Peyer's patch (tissue), 4 donors: ENCODE results near the gene PAK6.

ENCODE experiments used
- POLR2A ChIP-seq, 2 donors: fragments of 450-650 bp; IDR thresholded peaks; one replicate each; pipeline ENCODE4 v1.5.1; 2017; ENCODE audit warnings: antibody characterized with exemption in 2 of 2, mild to moderate bottlenecking in 2 of 2, moderate library complexity in 2 of 2
- TF ChIP-seq, protein P1 (sequence below), 6 experiments: fragments of 450-650 bp in 4 of 6; fragments of 200-600 bp in 2 of 6; sonication (generic) in 1 of 6; IDR thresholded peaks; one replicate each; pipeline ENCODE4 v1.5.1; 2017 to 2019; ENCODE audit warnings: antibody characterized with exemption in 6 of 6, mild to moderate bottlenecking in 3 of 6, moderate library complexity in 1 of 6

DNA sequence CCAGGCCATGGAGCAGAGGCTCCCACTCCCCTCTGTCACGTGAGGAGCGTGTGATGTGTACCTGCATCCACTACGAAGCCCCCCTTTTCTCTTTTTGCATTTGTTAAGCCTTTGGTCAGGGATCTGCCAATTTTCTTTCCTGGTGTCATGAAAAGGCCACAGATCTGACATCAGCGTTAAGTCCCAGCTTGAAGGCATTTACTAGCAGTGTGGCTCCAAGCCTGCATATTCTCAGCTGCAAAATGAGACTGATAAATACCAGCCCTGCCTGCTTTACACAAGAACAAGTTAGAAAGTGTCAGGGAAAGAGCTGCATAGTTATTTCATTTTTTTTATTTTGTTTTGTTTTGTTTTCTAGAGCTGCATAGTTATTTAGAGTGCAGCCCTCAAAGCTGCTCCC is 46.3 kb downstream of the PAK6 start:
- TF ChIP-seq, protein P1, sequence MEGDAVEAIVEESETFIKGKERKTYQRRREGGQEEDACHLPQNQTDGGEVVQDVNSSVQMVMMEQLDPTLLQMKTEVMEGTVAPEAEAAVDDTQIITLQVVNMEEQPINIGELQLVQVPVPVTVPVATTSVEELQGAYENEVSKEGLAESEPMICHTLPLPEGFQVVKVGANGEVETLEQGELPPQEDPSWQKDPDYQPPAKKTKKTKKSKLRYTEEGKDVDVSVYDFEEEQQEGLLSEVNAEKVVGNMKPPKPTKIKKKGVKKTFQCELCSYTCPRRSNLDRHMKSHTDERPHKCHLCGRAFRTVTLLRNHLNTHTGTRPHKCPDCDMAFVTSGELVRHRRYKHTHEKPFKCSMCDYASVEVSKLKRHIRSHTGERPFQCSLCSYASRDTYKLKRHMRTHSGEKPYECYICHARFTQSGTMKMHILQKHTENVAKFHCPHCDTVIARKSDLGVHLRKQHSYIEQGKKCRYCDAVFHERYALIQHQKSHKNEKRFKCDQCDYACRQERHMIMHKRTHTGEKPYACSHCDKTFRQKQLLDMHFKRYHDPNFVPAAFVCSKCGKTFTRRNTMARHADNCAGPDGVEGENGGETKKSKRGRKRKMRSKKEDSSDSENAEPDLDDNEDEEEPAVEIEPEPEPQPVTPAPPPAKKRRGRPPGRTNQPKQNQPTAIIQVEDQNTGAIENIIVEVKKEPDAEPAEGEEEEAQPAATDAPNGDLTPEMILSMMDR (IDR thresholded peaks at IDR 0.05): no peak
- no peak for TF ChIP-seq POLR2A (IDR thresholded peaks at IDR 0.05)
